ENCODE data around the gene ADAMTSL1.

The ADAMTSL1 gene

DNA sequence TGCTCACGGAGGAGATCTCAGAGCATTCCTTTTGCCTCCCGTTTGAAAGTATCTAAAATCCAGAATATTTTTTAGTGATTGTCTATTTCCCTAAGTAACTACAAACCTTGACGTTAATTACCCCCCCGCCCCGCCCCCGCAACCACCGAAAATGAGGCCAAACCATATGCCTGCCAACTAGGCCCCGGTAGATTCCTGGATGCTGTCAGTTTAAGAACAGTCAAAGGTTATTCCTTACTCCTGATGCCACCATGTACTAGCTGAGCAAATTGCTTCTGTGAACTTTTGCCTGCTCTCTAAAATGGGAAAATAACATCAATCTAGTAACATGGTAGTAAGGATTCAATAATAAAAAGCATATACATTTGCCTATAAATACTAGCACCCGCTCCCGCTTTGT, 314.3 kb downstream of the ADAMTSL1 start:
- DNase-seq: no peak

DNA sequence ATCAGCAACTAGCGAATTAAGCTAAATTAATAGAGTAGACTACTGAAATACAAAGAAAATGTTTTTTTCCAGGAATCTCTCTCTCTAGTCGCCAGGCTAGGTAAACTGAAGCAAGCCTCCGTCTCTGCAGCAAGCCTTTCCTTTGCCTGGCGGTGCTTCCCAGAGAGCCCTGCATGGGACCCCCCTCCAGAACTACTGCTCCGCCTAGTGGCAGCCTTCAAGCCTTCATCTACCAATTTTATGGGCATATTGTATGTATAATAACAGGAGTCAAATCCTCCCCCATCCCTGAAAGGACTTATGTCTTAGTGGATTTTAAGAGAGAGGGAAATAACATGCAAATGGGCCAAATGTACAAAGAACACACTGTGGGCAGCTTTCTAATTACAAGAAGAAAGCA, 317.1 kb downstream of the ADAMTSL1 start:
- DNase-seq: no peak

GRCh38 chr9:18793122-18793521, 319.2 kb downstream of the ADAMTSL1 start:
- DNase-seq: no peak

DNA sequence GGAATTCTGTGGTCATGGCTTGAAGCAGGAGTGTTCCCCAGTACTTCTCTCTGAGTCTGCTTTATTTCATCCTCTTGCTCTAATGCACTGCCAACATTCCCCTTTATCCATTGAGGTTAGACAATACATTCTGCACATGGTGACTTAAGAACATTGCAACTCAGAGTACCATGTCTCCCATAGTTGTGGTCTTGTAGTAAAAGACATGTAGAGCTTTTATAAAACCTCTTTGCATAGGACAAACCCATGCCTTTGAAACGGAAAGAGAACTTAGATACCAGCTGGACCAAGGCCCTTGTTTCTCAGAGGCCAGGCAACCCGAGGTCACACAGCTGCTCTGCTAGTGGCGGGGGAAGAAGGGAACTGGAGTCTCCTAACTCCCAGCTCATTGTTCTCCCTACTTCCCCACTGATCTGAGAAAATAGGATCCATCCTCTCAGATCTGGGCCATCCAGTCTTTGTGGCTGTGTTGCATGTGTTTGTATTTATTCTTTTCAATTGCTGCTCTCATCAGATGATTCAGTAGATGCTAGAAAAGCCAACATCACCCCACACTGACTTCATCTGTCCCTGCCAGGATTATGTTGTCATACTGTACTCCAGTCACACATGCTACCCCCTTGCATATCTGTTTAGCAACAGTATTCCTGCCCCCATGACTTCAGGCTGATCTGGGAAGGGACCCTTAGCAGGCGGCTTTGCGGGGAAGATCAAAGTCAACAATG, 322.2 kb downstream of the ADAMTSL1 start:
- no peak for DNase-seq

DNA sequence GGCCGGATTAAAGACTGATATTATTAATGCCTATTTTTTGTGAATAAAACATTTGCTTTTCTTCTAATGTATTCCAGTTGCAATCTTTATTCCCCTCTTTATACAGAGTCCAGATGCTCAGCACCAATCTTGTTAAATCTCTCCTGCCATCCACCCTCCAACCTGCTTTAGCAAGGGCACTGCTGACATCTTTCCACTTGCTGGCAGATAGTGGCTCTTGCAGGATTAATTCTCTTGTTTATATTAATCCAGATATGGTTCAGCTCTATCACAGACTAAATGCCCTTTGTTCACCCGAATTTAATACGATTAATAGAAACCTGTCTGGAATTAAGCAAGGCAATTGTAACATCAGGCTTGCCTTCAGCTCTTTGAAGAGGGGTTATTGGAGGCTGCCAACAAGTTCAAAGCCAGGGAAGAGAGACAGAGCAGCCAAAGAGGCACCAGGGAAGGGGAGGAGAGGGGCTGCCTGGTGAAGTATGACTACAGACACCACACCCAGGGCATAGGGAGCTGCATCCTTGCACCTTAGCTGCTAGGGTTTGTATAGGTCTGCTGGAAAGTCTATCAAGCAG, 322.8 kb downstream of the ADAMTSL1 start:
- DNase-seq: no peak

- no peak for DNase-seq
Observed at GRCh38 chr9:18798106-18798505, 324.2 kb downstream of the ADAMTSL1 start.

GRCh38 chr9:18798508-18799290, 324.7 kb downstream of the ADAMTSL1 start:
- no peak for DNase-seq

DNA sequence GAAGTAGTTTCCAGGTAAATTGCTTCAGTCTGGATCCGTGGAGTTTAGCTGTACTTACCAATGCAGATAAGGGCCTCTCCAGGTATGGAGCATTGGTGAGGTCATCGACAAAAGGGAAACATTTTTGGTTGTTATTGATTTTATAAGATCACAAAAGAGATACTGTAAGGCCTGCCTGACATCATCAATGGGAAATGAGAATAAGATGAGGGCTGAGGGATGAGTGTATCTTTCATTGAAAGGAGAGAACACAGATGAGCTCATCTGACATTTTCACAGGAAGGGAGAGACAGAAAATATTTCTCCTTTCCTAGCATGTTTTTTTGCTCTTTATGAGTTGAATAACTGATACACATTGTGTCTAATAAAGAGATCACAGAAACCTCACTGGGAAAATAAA, 325.5 kb downstream of the ADAMTSL1 start:
- DNase-seq: no peak

DNA sequence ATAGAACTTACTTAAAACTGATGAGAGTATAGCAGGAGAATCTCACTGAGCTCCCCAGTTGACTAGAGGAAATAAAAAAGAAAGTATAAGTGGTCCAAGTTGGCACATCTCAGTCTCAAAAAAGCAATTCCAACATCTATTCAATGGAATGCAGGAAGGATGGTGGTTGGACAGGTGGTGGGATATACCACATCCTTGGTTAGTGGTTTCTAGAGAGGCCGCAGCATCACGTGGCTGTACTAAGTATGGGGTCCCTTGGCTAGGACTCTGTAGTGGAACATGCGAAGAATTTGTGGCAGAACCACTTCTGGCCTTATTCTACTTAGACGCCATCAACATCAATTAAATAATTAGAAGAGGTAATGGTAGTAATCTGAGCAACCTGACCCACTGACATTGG, 326.6 kb downstream of the ADAMTSL1 start:
- DNase-seq: no peak

- no peak for DNase-seq
Observed at GRCh38 chr9:18805386-18805785, 331.4 kb downstream of the ADAMTSL1 start.

DNA sequence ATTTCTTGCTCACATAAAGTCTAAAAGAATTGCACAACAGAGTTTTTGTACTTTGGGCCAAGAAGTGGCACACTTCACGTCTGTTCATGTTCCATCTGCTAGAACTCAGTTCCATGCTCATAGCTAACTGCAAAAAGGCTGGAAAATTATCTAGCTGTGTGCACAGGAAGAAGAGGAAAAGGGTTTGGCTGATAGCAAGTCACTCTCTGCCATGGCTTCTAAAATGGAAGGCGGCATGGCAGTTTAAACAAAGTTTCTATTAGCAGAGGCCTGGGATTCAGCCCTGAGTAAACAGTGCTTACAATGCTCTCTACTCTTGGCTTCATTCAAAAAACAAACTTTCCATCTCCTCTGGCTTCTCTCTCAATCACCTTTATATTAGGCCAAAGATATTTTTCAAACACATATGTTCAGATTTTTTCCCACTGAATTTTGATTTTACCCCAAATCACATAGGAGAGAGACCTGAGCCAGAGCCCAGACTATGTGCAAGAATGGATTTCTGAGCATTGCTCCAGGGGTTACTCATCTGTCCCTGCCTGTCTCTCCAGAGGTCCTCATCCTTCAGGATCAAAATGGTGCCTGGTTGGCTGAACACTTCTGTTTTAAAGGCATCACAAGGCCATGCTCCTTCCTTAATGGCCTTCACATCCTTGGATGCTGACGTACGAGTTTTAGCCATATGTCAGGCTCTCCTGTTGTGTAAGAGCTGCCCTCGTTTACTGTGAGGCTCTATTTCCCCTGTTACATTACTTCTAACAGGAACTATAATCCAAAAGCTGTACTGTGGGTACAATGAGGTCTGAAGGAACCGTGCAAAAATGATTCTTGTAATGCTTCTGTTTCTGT, 332.5 kb downstream of the ADAMTSL1 start:
- no peak for DNase-seq

GRCh38 chr9:18810581-18810980, 336.6 kb downstream of the ADAMTSL1 start:
- DNase-seq: no peak

GRCh38 chr9:18811171-18811570, 337.2 kb downstream of the ADAMTSL1 start:
- no peak for DNase-seq

GRCh38 chr9:18819418-18819817, 345.5 kb downstream of the ADAMTSL1 start:
- DNase-seq: no peak

GRCh38 chr9:18820566-18821095, 346.7 kb downstream of the ADAMTSL1 start:
- DNase-seq: no peak

- DNase-seq: no peak
Observed at GRCh38 chr9:18821788-18822187, 347.8 kb downstream of the ADAMTSL1 start.

DNA sequence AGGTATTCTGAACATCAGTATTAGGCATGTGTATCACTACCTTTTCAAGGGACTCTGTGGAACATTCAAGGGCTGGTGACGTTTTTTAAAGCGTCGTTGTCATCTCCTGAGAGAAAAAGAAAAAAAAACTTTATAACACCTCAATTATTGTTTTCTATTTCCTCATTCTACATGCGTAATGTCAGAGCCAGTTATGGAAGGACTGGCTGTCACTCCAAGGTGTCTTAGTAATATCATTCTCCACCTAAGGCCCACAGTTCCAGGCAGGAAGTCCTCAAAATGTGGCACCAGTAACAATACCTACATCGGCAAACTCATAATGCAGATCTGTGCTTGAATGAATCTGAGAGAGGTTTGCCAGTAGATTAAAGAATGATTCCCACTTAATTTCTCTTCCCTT, 348.9 kb downstream of the ADAMTSL1 start:
- no peak for DNase-seq

DNA sequence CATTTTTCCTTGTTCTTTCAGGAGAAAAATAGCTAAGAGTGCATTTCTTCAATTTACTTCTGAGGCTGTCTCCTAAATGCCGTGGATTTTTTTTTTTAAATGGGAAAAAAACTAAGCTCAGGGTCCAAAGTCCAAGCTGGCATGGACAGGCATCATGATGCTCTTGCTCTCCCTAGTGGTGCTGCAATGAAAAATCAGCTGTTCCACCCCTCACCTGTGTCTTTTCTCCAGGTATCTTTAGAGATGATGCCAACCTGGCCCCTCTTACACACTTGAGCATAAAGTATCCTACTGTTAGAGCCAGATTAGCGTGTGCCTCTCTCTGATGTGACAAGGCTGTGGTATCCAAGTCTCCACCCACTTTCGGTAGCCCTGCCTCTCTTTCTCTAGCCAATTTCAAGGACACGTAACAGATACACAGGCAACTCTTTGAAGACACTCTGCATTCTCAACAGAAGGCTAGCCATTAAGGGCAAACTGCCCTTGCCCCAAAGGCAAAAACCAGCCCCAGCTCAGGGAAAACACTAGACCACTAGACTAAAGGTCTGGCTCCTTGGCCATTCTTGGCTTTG, 350.2 kb downstream of the ADAMTSL1 start:
- no peak for DNase-seq

GRCh38 chr9:18825656-18826170, 351.8 kb downstream of the ADAMTSL1 start:
- no peak for DNase-seq

GRCh38 chr9:18826248-18826647, 352.3 kb downstream of the ADAMTSL1 start:
- DNase-seq: no peak

DNA sequence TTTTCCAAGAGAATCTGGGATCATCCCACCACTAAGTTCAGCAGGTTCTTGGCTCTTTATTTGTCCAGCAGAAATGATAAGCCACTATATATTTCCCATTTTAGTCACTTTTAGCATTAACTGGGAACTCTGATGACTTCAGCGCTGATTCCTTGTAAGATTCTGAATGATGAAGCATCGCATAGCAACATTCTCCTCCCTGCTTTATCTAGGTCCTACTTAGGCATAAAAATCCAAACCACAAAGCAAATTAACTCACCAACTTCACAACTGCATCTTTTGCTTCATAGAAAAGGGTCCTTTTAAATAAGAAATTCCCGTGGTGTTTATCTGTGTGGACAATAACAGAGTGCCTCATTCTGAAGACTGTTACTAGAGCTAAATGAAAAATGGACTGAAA, 355.1 kb downstream of the ADAMTSL1 start:
- DNase-seq: no peak

- no peak for DNase-seq
Observed at GRCh38 chr9:18829873-18830272, 355.9 kb downstream of the ADAMTSL1 start.

All from activated gamma-delta T cell treated with Interleukin-2 at 50 U/mL for 16 hours (primary cell).